SH-SY5Y (cell line): ENCODE measurements around the gene DOK3.

Source experiments
- GATA2 ChIP-seq: IDR thresholded peaks from 2 replicates; pipeline ENCODE4 v1.6.1; 2011; ENCODE audit warnings: mild to moderate bottlenecking, low read depth, low read length
- GATA3 ChIP-seq: IDR thresholded peaks from 2 replicates; pipeline ENCODE4 v1.6.1; 2011; ENCODE audit warnings: low read depth, mild to moderate bottlenecking, low read length, moderate library complexity

GRCh38 chr5:177493795-177494345 is 15.8 kb downstream of the DOK3 start:
- TF ChIP-seq GATA2 (no peak), GATA3 (no peak)
